Measurements from ENCODE around the gene SNRNP27.
A peak's percentile ranks its signal among the peaks of the same experiment; 100 is the strongest.
"Not testable (repeated sequence)": the region's sequence is repeated elsewhere in the genome, so short reads cannot be mapped to it uniquely, and the experiment has no call there.

Gene SNRNP27

DNA sequence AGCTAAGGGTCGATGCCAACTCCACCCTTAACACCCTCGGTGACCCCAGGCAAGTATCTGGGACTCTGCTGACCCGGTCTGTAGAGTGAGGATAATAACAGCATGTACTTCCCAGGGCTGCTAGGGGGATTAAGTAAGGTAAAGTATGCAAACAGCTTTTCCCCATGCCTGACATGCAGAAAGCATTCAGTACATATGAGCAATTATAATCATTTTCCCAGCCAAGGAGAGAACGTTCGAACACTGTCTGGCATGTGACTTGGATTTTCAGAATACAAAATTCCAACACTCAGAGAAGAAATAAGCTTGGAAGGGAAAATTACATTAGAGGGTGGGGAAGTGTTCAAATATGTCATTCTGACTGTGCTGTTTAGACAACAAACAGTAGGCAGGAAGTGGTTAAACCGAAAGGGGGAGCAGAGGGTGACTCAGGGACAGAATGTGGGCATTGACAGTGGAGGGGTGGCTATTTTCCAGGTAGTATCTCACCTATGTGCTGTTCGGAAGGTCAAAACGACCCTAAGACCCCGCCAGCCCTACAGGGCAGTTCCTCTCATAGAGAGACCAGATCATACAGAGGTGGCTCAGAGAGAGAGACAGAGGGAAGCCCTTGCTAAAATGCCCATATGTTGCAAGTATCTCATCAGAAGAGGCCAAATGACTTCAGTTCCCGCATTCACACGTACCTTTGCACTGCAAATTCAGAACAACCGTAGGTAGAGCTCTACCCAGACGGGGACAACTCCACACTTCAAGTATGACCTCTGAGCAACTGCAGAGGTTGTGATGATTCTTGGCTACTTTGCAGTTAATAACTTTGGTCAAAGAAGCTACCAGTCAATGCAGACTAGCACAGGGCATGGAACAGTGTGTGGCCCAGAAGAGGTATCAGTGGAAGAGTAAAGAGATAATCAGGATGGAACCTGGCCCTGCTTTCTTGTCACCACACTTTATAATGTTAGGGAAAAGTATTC is 52.9 kb downstream of the SNRNP27 start:
- DNase-seq (ENCODE audit: low spot score) = no peak

DNA sequence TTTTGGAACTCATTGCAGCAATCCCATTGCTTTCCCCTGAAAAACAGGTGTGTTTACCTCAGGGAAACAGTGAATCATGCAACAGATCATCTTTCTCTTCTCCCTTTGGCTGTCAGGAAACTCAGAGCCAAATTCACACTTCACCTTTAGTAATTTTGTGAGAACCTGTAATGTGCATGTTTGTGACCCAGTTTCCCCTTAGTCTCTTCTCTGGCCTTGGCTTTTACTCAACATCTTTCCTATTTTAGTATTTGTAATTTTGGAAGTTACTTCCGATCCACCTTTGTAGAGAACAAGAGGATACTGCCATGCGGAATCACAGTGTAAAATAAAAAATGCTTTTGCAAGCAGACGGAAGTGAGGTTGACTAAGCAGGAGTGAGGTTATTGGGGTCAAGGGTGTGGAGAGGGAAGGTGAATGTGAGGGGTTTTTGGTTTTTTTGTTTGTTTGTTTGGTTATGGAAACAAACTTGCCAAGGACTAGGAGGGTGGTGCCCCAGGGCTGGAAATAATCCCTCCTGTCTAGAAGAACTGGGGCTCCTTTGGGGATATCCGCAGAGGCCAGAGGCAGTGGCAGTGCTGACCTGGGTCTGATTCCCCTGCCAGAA is 53.7 kb downstream of the SNRNP27 start:
- DNase-seq (ENCODE audit: low spot score) = no peak

GRCh38 chr2:69948032-69948962 is 54.5 kb downstream of the SNRNP27 start:
- DNase-seq (ENCODE audit: low spot score) = no peak

GRCh38 chr2:69948963-69949645 is 55.3 kb downstream of the SNRNP27 start:
- no peak for DNase-seq (ENCODE audit: low spot score)

DNA sequence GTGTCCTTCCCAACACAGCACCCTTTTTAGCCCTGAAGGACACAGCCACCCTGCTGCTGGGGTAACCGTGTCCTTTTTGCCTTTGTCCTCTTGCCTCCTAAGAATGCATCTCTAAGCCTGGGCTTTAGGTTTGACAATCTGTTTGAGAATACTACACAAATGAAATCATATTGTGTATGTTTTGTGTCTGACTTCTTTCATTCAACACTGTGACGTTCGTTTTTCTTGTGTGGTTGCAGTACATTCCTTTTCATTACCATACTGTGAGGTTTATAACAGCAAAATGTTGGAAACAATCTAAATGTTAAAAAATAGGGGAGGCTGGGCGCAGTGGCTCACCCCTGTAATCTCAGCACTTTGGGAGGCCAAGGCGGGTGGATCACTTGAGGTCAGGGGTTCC is 56.5 kb downstream of the SNRNP27 start:
- DNase-seq (ENCODE audit: low spot score) = no peak

DNA sequence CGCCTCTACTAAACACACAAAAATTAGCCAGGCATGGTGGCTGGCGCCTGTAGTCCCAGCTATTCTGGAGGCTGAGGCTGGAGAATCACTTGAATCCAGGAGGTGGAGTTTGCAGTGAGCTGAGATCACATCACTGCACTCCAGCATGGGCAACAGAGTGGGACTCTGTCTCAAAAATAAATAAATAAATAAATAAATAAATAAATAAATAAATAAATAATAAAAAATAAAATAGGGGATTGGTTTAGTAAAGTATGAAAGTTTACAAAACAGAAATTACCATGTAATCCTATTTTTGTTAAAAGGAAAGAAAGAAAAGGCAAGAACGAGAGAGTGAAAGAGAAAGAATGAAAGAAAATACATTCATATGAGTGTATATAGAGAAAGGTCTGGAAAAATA is 56.9 kb downstream of the SNRNP27 start:
- not testable (repeated sequence) for DNase-seq (ENCODE audit: low spot score)

GRCh38 chr2:69952336-69953115 is 58.8 kb downstream of the SNRNP27 start:
- DNase-seq (ENCODE audit: low spot score) = peak; percentile 54

- no peak for DNase-seq (ENCODE audit: low spot score)
Observed at GRCh38 chr2:69954084-69954483, 60.3 kb downstream of the SNRNP27 start.
